Stomach smooth muscle (tissue), 2 donors: ENCODE data around the gene KHDC1L.
A peak's percentile ranks its signal among the peaks of the same experiment; 100 is the strongest.
"Not testable (repeated sequence)": the region's sequence is repeated elsewhere in the genome, so short reads cannot be mapped to it uniquely, and the experiment has no call there.

Experiments
- H3K27ac ChIP-seq: one replicate; pipeline ENCODE4 v1.7.0; 2013; ENCODE audit warnings: mild to moderate bottlenecking, low read length, inconsistent platforms
- H3K27me3 ChIP-seq, 2 donors: one replicate each; pipeline ENCODE4 v1.7.0; 2013; ENCODE audit warnings: low read length in 2 of 2; ENCODE audit not compliant: insufficient read depth in 2 of 2, control insufficient read depth in 1 of 2
- H3K36me3 ChIP-seq, 2 donors: one replicate each; pipeline ENCODE4 v1.7.0; 2013; ENCODE audit warnings: low read length in 2 of 2; ENCODE audit not compliant: control insufficient read depth in 2 of 2, insufficient read depth in 2 of 2
- H3K4me1 ChIP-seq: one replicate; pipeline ENCODE4 v1.7.0; 2013; ENCODE audit warnings: low read length; ENCODE audit not compliant: control insufficient read depth, insufficient read depth
- H3K4me3 ChIP-seq, 2 donors: one replicate each; pipeline ENCODE4 v1.7.0; 2013; ENCODE audit warnings: low read length in 2 of 2
- H3K9ac ChIP-seq, 2 donors: one replicate each; pipeline ENCODE4 v1.7.0; 2013; ENCODE audit warnings: low read length in 2 of 2, mild to moderate bottlenecking in 1 of 2
- H3K9me3 ChIP-seq, 2 donors: one replicate each; pipeline ENCODE4 v1.7.0; 2013; ENCODE audit warnings: low read length in 2 of 2; ENCODE audit not compliant: control insufficient read depth in 2 of 2
- donor health status: healthy.
- donor health status: Pancreatic carcinoma.

The KHDC1L gene

GRCh38 chr6:73207221-73207837, 18.0 kb downstream of the KHDC1L start:
- H3K36me3 ChIP-seq = no peaks in the 10 kb centered on the region
- no peak overlapping the region for H3K9ac ChIP-seq
- H3K27me3 ChIP-seq = no peaks in the 10 kb centered on the region
- H3K9me3 ChIP-seq = no peaks in the 10 kb centered on the region
- H3K4me3 ChIP-seq = no peak overlapping the region
- no peak overlapping the region for H3K27ac ChIP-seq
- H3K4me1 ChIP-seq = no peaks in the 10 kb centered on the region

GRCh38 chr6:73204252-73204651, 21.0 kb downstream of the KHDC1L start:
- Histone ChIP-seq H3K27me3 (no peaks in the 10 kb centered on the region), H3K9ac (no peak overlapping the region), H3K36me3 (no peaks in the 10 kb centered on the region), H3K9me3 (no peaks in the 10 kb centered on the region), H3K4me1 (no peaks in the 10 kb centered on the region), H3K27ac (no peak overlapping the region), H3K4me3 (no peak overlapping the region)

DNA sequence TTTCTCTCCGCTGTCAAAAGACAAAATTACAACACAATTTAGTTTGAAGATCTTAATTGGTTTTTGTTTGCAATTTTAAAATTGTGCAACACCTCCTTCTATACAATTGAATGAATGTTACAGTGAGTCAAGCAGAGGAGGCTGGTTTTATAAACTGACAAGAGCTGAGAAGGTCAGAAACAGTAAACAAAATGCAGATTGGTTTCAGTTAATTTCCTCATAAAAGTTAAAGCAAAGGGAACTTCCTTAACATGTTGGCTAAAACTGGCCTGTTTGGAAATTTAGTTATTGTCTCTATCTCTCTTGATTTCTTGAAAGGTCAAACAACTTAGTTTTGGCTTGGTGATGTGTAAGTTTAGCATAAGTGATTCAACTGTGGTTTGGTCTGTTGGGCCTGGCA, 22.2 kb downstream of the KHDC1L start:
- H3K27ac ChIP-seq = no peak overlapping the region
- H3K4me3 ChIP-seq = no peak overlapping the region
- H3K4me1 ChIP-seq = no peaks in the 10 kb centered on the region
- no peaks in the 10 kb centered on the region for H3K36me3 ChIP-seq
- no peak overlapping the region for H3K9ac ChIP-seq
- H3K9me3 ChIP-seq = no peaks in the 10 kb centered on the region
- H3K27me3 ChIP-seq = no peaks in the 10 kb centered on the region

DNA sequence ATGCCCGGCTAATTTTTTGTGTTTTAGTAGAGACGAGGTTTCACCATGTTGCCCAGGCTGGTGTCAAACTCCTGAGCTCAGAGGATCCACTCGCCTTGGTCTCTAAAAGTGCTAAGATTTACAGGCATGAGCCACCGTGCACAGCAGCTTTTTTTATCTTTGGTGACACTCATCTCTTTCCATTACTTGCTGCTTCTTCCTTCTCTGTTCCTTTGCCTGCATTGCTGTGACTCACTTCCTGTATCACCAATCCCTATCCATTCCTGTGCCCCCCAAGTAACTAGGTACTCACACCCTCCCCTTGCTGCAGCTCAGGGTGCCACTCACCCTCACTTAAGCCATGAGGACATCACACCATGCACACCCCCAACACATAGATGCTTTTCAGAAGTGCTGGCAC, 24.6 kb downstream of the KHDC1L start:
- Histone ChIP-seq H3K4me3 (no peak overlapping the region), H3K9me3 (no peaks in the 10 kb centered on the region), H3K4me1 (no peaks in the 10 kb centered on the region), H3K27me3 (no peaks in the 10 kb centered on the region), H3K9ac (no peak overlapping the region), H3K27ac (no peak overlapping the region), H3K36me3 (no peaks in the 10 kb centered on the region)

- H3K4me1 ChIP-seq = no peaks in the 10 kb centered on the region
- H3K9me3 ChIP-seq = no peaks in the 10 kb centered on the region
- H3K9ac ChIP-seq = no peak overlapping the region
- no peaks in the 10 kb centered on the region for H3K27me3 ChIP-seq
- no peak overlapping the region for H3K27ac ChIP-seq
- H3K4me3 ChIP-seq = no peak overlapping the region
- H3K36me3 ChIP-seq = no peaks in the 10 kb centered on the region
These were observed 25.0 kb downstream of the KHDC1L start for GRCh38 chr6:73200247-73200646.

- H3K27ac ChIP-seq = no peak overlapping the region
These were observed 30.6 kb downstream of the KHDC1L start for GRCh38 chr6:73194744-73195143.

GRCh38 chr6:73193302-73193701, 32.0 kb downstream of the KHDC1L start:
- H3K9me3 ChIP-seq, H3K4me3 ChIP-seq, H3K4me1 ChIP-seq, H3K9ac ChIP-seq, H3K36me3 ChIP-seq, H3K27me3 ChIP-seq, H3K27ac ChIP-seq: not testable (repeated sequence)

More at GRCh38 chr6:73194744-73195143, 30.6 kb downstream of the KHDC1L start:
- H3K36me3 ChIP-seq = no peaks in the 10 kb centered on the region
- H3K4me3 ChIP-seq = no peak overlapping the region
- H3K9ac ChIP-seq = no peak overlapping the region
- H3K9me3 ChIP-seq = no peaks in the 10 kb centered on the region
- H3K4me1 ChIP-seq = no peaks in the 10 kb centered on the region
- no peaks in the 10 kb centered on the region for H3K27me3 ChIP-seq

- H3K9ac ChIP-seq = no peak overlapping the region
- no peak overlapping the region for H3K4me3 ChIP-seq
- no peaks in the 10 kb centered on the region for H3K9me3 ChIP-seq
- H3K4me1 ChIP-seq = peaks cover 3% of the 10 kb centered on the region
- no peak overlapping the region for H3K27ac ChIP-seq
- no peaks in the 10 kb centered on the region for H3K36me3 ChIP-seq
- no peaks in the 10 kb centered on the region for H3K27me3 ChIP-seq
These were observed 43.2 kb downstream of the KHDC1L start for GRCh38 chr6:73182021-73182607.

DNA sequence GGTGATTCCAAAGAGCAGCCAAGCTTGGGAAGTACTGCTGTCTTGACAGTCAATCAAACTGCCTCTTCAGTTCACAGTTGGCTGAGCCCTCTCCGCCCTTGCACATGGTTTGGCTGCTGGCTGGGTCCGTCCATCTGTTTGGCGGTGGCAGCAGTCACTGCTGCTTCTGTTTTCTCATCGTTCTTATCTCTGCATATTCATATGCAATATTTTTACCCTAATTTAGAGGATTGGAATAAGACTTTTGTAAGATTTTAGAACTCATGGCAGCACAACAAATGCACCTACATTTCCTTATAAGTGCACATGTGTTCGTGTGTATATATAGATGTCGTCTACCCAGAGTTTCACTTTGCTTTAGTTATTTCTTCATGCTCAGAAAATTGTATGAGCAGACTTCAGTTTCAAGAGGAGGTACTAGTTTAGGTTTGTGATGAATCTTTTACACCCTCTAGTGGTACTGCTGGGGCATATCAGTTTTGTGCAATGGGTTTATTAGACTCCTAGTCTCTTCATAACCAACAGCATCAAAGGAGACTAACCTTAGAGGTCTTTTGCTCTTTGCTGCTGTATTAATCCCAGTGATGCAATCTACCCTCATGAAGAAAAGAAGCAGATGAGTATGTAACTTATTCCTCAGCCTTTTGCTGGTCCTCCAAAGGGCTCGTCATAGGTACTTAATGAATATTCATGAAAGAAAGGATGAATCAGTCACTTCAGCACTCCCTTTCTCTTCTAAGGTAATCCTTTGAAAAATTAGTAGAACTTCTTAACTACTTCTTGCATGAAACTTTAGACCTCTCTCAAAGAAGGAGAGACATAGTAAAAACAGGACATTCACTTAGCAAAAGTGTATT, 44.3 kb downstream of the KHDC1L start:
- no peak overlapping the region for H3K27ac ChIP-seq

GRCh38 chr6:73180076-73180738, 45.1 kb downstream of the KHDC1L start:
- H3K27ac ChIP-seq = no peak overlapping the region
- H3K4me3 ChIP-seq = peak overlapping the region; percentile 51 to 60

More for the DNA sequence above, 44.3 kb downstream of the KHDC1L start:
- H3K9ac ChIP-seq = peak overlapping the region in 1 of 2 donors; percentile 29
- no peaks in the 10 kb centered on the region for H3K9me3 ChIP-seq
- H3K4me1 ChIP-seq = peaks cover 3% of the 10 kb centered on the region
- no peaks in the 10 kb centered on the region for H3K27me3 ChIP-seq
- H3K4me3 ChIP-seq = peak overlapping the region; percentile 51 to 60
- H3K36me3 ChIP-seq = no peaks in the 10 kb centered on the region

More at GRCh38 chr6:73180076-73180738, 45.1 kb downstream of the KHDC1L start:
- no peaks in the 10 kb centered on the region for H3K36me3 ChIP-seq
- no peak overlapping the region for H3K9ac ChIP-seq
- H3K9me3 ChIP-seq = no peaks in the 10 kb centered on the region
- peaks cover 3% of the 10 kb centered on the region for H3K4me1 ChIP-seq
- no peaks in the 10 kb centered on the region for H3K27me3 ChIP-seq
